ENCODE measurements around the gene PDPK1.

GRCh38 chr16:2524339-2524938 lies 13.4 kb upstream of the PDPK1 start:
- TF ChIP-seq ZC3H10 (CRISPR knock-in tag; IDR thresholded peaks at IDR 0.05) (no peak), ZFP30 (CRISPR knock-in tag; IDR thresholded peaks at IDR 0.05) (no peak), PPARA (CRISPR knock-in tag; IDR thresholded peaks at IDR 0.05; ENCODE audit: borderline replicate concordance) (no peak), ZNF8 (CRISPR knock-in tag; IDR thresholded peaks at IDR 0.05) (no peak), CSDC2 (CRISPR knock-in tag; IDR thresholded peaks at IDR 0.05) (no peak), SNAI2 (CRISPR knock-in tag; IDR thresholded peaks at IDR 0.05) (no peak), ARNTL (CRISPR knock-in tag; IDR thresholded peaks at IDR 0.05; ENCODE audit: borderline replicate concordance, low read depth) (no peak), ISL1 (CRISPR knock-in tag; IDR thresholded peaks at IDR 0.05) (no peak), RARB (CRISPR knock-in tag; IDR thresholded peaks at IDR 0.05) (no peak), ZNF565 (CRISPR knock-in tag; conservative IDR thresholded peaks at IDR 0.05; ENCODE audit: low read depth) (no peak), GLIS3 (CRISPR knock-in tag; IDR thresholded peaks at IDR 0.05) (no peak)
- TF ChIP-seq, protein P1, sequence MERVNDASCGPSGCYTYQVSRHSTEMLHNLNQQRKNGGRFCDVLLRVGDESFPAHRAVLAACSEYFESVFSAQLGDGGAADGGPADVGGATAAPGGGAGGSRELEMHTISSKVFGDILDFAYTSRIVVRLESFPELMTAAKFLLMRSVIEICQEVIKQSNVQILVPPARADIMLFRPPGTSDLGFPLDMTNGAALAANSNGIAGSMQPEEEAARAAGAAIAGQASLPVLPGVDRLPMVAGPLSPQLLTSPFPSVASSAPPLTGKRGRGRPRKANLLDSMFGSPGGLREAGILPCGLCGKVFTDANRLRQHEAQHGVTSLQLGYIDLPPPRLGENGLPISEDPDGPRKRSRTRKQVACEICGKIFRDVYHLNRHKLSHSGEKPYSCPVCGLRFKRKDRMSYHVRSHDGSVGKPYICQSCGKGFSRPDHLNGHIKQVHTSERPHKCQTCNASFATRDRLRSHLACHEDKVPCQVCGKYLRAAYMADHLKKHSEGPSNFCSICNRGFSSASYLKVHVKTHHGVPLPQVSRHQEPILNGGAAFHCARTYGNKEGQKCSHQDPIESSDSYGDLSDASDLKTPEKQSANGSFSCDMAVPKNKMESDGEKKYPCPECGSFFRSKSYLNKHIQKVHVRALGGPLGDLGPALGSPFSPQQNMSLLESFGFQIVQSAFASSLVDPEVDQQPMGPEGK (CRISPR knock-in tag; IDR thresholded peaks at IDR 0.05; ENCODE audit: borderline replicate concordance) = no peak
- TF ChIP-seq, protein P2, sequence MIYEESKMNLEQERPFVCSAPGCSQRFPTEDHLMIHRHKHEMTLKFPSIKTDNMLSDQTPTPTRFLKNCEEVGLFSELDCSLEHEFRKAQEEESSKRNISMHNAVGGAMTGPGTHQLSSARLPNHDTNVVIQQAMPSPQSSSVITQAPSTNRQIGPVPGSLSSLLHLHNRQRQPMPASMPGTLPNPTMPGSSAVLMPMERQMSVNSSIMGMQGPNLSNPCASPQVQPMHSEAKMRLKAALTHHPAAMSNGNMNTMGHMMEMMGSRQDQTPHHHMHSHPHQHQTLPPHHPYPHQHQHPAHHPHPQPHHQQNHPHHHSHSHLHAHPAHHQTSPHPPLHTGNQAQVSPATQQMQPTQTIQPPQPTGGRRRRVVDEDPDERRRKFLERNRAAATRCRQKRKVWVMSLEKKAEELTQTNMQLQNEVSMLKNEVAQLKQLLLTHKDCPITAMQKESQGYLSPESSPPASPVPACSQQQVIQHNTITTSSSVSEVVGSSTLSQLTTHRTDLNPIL (CRISPR knock-in tag; IDR thresholded peaks at IDR 0.05; ENCODE audit: low read depth) = no peak
